ENCODE results near the gene KIDINS220. TPM values are rescaled to one million over a fixed set of nuclear protein-coding genes. Genes with fewer than 3 reads are reported as not detected.

KIDINS220 gene
- total and polyA plus RNA-seq, 2 experiments from 2014 or later = 24.2 to 77.5 TPM

DNA sequence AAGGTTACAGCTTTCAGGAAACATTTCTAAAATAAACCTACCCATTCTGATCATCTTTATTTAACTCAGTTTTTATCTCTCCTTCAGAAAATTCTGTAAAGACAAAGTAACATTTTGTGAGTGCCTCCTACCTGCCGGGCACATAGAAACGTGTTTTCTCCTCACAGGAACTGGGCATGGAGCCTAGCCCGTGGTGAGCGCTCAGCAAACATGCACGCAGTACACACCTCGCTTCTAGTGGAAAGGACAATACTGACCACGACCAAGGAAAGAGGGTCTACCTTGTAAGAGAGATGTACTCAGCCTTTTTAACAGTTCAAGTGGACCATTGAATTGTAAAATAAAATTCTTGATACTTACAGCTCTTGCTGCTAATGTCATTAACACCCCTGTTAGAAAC is 24.8 kb upstream of the KIDINS220 start:
- DNase-seq (ENCODE audit: low spot score) = no peak
- Histone ChIP-seq H3K79me2 (no peaks in the 10 kb centered on the region), H3K27me3 (no peaks in the 10 kb centered on the region), H3K9me3 (ENCODE audit: low read depth) (no peaks in the 10 kb centered on the region), H3K27ac (no peak overlapping the region), H3K4me2 (no peak overlapping the region), H3K4me1 (ENCODE audit: insufficient read depth) (no peaks in the 10 kb centered on the region), H3K9me2 (replicated peaks; ENCODE audit: insufficient read depth) (no peaks in the 10 kb centered on the region), H4K20me1 (ENCODE audit: insufficient read depth, poor library complexity, severe bottlenecking) (no peaks in the 10 kb centered on the region), H2AFZ (no peak overlapping the region), H3K4me3 (no peak overlapping the region), H3K36me3 (replicated peaks; ENCODE audit: insufficient read depth, low read depth) (no peaks in the 10 kb centered on the region)
- TF ChIP-seq EZH2 (IDR thresholded peaks at IDR 0.05; ENCODE audit: borderline replicate concordance) (no peak), EZH2phosphoT487 (IDR thresholded peaks at IDR 0.05; ENCODE audit: low read depth, severe bottlenecking, unreplicated experiment) (no peak)
- TF ChIP-seq, protein P1, sequence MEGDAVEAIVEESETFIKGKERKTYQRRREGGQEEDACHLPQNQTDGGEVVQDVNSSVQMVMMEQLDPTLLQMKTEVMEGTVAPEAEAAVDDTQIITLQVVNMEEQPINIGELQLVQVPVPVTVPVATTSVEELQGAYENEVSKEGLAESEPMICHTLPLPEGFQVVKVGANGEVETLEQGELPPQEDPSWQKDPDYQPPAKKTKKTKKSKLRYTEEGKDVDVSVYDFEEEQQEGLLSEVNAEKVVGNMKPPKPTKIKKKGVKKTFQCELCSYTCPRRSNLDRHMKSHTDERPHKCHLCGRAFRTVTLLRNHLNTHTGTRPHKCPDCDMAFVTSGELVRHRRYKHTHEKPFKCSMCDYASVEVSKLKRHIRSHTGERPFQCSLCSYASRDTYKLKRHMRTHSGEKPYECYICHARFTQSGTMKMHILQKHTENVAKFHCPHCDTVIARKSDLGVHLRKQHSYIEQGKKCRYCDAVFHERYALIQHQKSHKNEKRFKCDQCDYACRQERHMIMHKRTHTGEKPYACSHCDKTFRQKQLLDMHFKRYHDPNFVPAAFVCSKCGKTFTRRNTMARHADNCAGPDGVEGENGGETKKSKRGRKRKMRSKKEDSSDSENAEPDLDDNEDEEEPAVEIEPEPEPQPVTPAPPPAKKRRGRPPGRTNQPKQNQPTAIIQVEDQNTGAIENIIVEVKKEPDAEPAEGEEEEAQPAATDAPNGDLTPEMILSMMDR (IDR thresholded peaks at IDR 0.05; ENCODE audit: poor library complexity) = no peak
- 92% methylated on average over 7 of the region's 7 CpGs for WGBS (ENCODE audit: low lambda C conversion rate, missing lambda C conversion rate)

DNA sequence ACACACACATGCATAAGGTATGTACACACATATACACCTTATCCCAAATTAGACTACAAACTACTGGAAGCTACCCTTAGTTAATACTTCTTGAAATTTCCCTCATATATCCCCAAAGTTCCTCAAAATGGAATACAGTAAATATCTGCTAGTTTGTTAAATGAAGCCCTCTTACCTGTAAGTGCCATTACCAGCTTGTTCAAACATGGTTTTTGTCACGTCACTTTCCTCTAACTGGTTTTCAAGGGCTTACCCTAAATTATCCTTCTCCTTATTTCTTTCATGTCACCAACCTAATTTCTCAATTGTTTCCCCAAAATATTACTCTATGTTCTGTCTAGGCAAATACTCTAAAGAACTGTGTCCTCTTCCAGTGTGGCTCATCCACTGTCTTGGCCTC is 24.4 kb upstream of the KIDINS220 start:
- Histone ChIP-seq H3K9me3 (ENCODE audit: low read depth) (no peaks in the 10 kb centered on the region), H3K4me3 (no peak overlapping the region), H4K20me1 (ENCODE audit: insufficient read depth, poor library complexity, severe bottlenecking) (no peaks in the 10 kb centered on the region), H3K27me3 (no peaks in the 10 kb centered on the region), H3K36me3 (replicated peaks; ENCODE audit: insufficient read depth, low read depth) (no peaks in the 10 kb centered on the region), H3K4me2 (no peak overlapping the region), H3K9me2 (replicated peaks; ENCODE audit: insufficient read depth) (no peaks in the 10 kb centered on the region), H3K4me1 (ENCODE audit: insufficient read depth) (no peaks in the 10 kb centered on the region), H3K79me2 (no peaks in the 10 kb centered on the region), H2AFZ (no peak overlapping the region), H3K27ac (no peak overlapping the region)
- no peak for DNase-seq (ENCODE audit: low spot score)
- WGBS (ENCODE audit: low lambda C conversion rate, missing lambda C conversion rate) = 91% methylated on average over 1 of the region's 1 CpG
- no peak for TF ChIP-seq EZH2 (IDR thresholded peaks at IDR 0.05; ENCODE audit: borderline replicate concordance)
- no peak for TF ChIP-seq EZH2phosphoT487 (IDR thresholded peaks at IDR 0.05; ENCODE audit: low read depth, severe bottlenecking, unreplicated experiment)
- TF ChIP-seq, protein P1 (IDR thresholded peaks at IDR 0.05; ENCODE audit: poor library complexity) = no peak

DNA sequence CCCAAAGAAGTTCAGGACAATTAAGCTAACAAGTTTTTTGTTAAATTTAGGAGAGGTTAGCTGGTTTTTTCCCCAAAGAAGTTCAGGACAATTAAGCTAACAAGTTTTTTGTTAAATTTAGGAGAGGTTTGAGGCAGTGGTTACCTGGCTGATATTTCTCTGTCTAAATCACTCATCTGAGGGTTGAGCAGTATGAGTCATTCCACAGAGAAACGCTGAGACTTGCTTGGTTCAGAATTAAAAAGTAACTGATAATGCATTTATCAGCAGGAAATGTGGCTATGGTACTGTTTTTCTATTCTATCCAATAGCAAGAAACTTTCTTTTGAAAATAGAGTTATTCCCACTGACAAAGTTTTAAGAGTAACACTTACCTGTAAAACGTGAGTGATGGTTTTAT is 22.8 kb upstream of the KIDINS220 start:
- H3K4me3 ChIP-seq = no peak overlapping the region
- TF ChIP-seq, protein P1 (IDR thresholded peaks at IDR 0.05; ENCODE audit: poor library complexity) = no peak
- TF ChIP-seq EZH2 (IDR thresholded peaks at IDR 0.05; ENCODE audit: borderline replicate concordance) = no peak
- no peak for TF ChIP-seq EZH2phosphoT487 (IDR thresholded peaks at IDR 0.05; ENCODE audit: low read depth, severe bottlenecking, unreplicated experiment)
- WGBS (ENCODE audit: low lambda C conversion rate, missing lambda C conversion rate) = 74% methylated on average over 2 of the region's 2 CpGs
- H3K36me3 ChIP-seq (replicated peaks; ENCODE audit: insufficient read depth, low read depth) = no peaks in the 10 kb centered on the region
- no peaks in the 10 kb centered on the region for H3K27me3 ChIP-seq
- H2AFZ ChIP-seq = no peak overlapping the region
- H3K4me1 ChIP-seq (ENCODE audit: insufficient read depth) = no peaks in the 10 kb centered on the region
- H3K9me2 ChIP-seq (replicated peaks; ENCODE audit: insufficient read depth) = no peaks in the 10 kb centered on the region
- no peaks in the 10 kb centered on the region for H3K79me2 ChIP-seq
- H3K9me3 ChIP-seq (ENCODE audit: low read depth) = no peaks in the 10 kb centered on the region
- no peak overlapping the region for H3K4me2 ChIP-seq
- no peak for DNase-seq (ENCODE audit: low spot score)
- no peaks in the 10 kb centered on the region for H4K20me1 ChIP-seq (ENCODE audit: insufficient read depth, poor library complexity, severe bottlenecking)
- no peak overlapping the region for H3K27ac ChIP-seq

DNA sequence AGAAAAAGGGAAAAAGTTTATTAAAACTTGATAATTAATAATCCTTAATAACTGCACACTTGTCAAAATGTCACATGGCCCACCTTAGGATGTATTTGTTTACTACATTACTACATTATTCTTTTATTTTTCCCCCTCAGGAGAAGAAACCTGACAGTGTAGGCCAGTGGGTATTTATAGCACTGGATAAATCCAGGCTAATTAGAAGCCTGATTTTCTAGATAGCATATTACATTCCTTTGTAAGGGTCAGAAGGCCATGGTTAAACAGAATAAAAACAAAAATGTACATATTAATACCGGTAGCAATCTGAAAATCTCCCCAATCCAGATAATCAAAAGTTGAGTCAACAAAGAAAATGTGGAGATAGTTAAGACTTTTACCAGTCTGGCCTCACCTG is 21.5 kb upstream of the KIDINS220 start:
- Histone ChIP-seq H3K27ac (no peak overlapping the region), H3K79me2 (no peaks in the 10 kb centered on the region), H3K9me2 (replicated peaks; ENCODE audit: insufficient read depth) (no peaks in the 10 kb centered on the region), H3K9me3 (ENCODE audit: low read depth) (no peaks in the 10 kb centered on the region), H3K36me3 (replicated peaks; ENCODE audit: insufficient read depth, low read depth) (no peaks in the 10 kb centered on the region), H3K4me2 (no peak overlapping the region), H3K4me1 (ENCODE audit: insufficient read depth) (no peaks in the 10 kb centered on the region), H2AFZ (no peak overlapping the region), H3K4me3 (no peak overlapping the region), H3K27me3 (no peaks in the 10 kb centered on the region), H4K20me1 (ENCODE audit: insufficient read depth, poor library complexity, severe bottlenecking) (no peaks in the 10 kb centered on the region)
- whole genome bisulfite sequencing (ENCODE audit: low lambda C conversion rate, missing lambda C conversion rate) = 40% methylated on average over 1 of the region's 1 CpG
- TF ChIP-seq EZH2 (IDR thresholded peaks at IDR 0.05; ENCODE audit: borderline replicate concordance) (no peak), EZH2phosphoT487 (IDR thresholded peaks at IDR 0.05; ENCODE audit: low read depth, severe bottlenecking, unreplicated experiment) (no peak)
- TF ChIP-seq, protein P1 (IDR thresholded peaks at IDR 0.05; ENCODE audit: poor library complexity) = no peak
- DNase-seq (ENCODE audit: low spot score) = no peak
